Caki2 (cell line): ENCODE results near the gene DMAC2. TPM values are rescaled to one million over a fixed set of nuclear protein-coding genes. Genes with fewer than 3 reads are reported as not detected.

Source experiments
- DNase-seq: peaks from one replicate; pipeline ENCODE4 v3.0.0-alpha.2; 2015; ENCODE audit warnings: low read depth
- in situ Hi-C: cut with HindIII; loops from 2 replicates; pipeline ENCODE4 v1.10.0; 2016; ENCODE audit warnings: low sequenced_read_pairs, low pct_unique_long_range_greater_than_20kb, mixed read lengths
- total RNA-seq: library from RNA; depleted of rRNA; stranded (reverse); fragments of >200 nt; shearing (Covaris generic); gene quantifications from 2 replicates; pipeline ENCODE4 v1.2.3, GENCODE V29; 2014; ENCODE audit warnings: low replicate concordance

DMAC2 gene
- total RNA-seq, 1 experiment from 2014 or later = 79.9 TPM

DNA sequence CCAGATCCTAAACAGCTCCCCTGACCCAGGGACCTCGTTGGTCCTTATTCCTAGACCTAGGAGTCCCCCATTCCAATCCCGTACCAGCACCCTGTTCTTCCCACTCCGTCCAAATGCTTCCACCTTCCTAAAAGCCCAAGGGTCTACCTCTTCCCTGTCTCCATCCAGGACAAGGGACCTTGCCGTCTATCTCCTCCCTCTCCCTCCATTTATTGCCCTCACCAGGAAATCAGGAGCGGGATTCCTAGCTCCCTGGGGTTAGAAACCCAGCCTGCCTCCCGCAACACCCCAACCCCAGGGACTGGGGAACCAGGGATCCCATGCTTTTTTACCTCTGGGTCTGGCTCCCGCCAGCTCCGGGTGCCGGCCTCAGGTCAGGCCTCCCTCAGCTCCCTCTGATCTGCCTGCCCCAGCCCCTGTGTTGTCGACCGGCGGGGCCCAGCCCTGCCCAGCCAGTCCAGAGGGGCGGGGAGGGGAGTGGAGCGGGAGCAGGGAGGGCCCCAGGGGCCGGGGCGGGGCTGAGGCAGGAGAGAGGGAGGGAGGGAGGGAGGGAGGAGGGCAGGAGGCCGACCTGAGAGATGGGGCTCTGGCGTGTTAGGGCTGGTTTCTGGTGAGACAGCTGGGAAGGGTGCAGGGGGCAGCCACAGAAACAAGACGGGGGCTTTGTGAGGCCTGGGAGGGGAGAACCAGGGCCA, 12.6 kb downstream of the DMAC2 start, which contains the start of gene B3GNT8:
B3GNT8 (minus strand) TSS at position 423 of the 695 bp plus-strand sequence. CDS start 596 bp downstream, outside the sequence.
- in situ Hi-C loops = no loop called here

GRCh38 chr19:41426116-41426841, 13.4 kb downstream of the DMAC2 start:
- in situ Hi-C loops = no loop called here
- no peak for DNase-seq

More for the DNA sequence above, 12.6 kb downstream of the DMAC2 start, which contains the start of gene B3GNT8:
- no peak for DNase-seq

DNA sequence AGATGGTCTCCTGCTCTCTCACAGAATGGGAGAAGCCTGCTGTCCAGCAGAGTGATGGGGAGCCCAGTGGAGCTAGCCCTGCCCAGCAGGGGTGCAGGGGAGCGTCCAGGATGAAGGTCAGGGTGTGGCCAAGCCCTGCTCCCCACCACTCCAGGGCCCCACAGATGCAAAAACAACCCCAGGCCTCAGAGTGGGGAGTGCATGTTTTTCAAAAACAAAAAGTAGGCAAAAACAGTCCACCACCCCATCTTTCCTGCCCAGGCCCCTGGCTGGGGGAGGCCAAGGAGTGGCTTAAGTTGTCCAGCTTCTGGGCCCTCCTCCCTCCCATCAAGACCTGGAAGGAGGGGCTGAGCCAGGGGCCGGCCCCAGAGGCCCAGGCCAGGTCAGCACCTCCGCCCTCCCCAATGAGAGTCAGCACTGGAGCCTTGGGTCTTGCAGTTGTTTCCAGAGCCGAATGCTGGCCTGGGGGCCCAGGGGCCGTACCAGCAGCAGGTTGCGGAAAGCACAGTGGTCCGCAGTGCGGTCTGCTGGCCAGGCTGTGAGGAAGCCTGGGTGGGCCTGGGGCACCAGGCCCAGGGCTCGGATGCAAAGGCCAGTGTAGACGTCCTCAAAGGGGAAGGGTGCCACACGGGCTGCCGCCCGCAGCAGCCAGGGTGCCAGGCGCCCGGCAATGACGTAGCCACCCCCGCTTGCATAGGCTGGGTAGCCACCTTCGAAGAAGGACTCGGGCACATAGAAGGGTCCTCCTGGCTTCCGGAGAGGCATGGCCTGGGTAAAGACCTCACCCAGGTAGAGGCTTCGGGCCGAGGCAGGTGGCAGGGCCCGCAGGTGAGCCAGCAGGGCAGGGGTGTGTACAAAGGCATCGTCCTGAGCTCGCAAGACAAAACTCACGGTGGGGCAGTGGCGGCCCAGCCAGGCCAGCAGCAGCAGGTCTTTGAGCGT, 14.3 kb downstream of the DMAC2 start:
- no peak for DNase-seq
- in situ Hi-C loops = no loop called here

DNA sequence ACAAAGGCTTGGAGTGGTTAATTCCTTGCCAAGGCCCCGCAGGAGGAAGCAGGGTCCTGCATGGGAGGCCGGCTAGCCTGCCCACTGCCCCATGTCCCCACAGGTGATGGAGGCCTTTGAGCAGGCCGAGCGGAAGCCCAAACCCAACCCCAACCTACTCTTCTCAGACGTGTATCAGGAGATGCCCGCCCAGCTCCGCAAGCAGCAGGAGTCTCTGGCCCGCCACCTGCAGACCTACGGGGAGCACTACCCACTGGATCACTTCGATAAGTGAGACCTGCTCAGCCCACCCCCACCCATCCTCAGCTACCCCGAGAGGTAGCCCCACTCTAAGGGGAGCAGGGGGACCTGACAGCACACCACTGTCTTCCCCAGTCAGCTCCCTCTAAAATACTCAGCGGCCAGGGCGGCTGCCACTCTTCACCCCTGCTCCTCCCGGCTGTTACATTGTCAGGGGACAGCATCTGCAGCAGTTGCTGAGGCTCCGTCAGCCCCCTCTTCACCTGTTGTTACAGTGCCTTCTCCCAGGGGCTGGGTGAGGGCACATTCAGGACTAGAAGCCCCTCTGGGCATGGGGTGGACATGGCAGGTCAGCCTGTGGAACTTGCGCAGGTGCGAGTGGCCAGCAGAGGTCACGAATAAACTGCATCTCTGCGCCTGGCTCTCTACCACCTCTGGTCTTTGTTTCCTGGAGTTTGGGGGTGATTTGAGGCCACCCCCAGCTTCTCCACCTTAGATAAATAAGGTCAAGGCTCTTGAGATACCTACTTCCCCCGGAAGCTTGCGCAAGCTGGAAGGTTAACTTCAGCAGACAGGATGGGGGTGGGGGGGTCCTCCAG, 15.2 kb downstream of the DMAC2 start:
- no peak for DNase-seq
- in situ Hi-C loops = no loop called here

- in situ Hi-C loops = no loop called here
- DNase-seq = no peak
Measured at GRCh38 chr19:41422955-41423354, 16.8 kb downstream of the DMAC2 start.

GRCh38 chr19:41422456-41422855, 17.3 kb downstream of the DMAC2 start:
- in situ Hi-C loops = no loop called here
- no peak for DNase-seq

GRCh38 chr19:41421973-41422372, 17.7 kb downstream of the DMAC2 start:
- in situ Hi-C loops = no loop called here
- no peak for DNase-seq

GRCh38 chr19:41421314-41421713, 18.4 kb downstream of the DMAC2 start:
- in situ Hi-C loops = no loop called here

GRCh38 chr19:41420101-41420880, 19.4 kb downstream of the DMAC2 start:
- DNase-seq = no peak
- in situ Hi-C loops = no loop called here

More at GRCh38 chr19:41421314-41421713, 18.4 kb downstream of the DMAC2 start:
- no peak for DNase-seq

DNA sequence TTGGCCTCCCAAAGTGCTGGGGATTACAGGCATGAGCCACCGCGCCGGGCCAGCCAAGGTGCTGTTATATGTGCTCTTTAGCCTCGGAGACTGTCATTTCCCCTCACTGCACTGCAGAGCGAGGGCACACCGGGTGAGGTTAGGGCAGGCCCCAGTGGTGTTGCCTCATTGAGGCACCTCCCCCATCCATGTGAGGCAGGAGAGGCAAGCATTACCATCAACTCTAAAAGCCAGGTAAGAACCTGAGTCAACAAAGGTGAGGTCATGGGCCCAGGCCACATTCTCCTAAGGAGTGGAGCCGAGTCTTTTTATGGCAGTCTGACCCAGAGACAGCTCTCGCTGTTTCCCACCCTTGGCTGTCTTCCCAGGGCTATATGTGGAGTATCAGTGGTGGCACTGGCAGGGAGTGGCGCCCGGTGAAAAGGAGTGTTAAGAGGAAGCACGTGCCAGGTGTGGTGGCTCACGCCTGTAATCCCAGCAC, 23.5 kb downstream of the DMAC2 start:
- in situ Hi-C loops = no loop called here
- DNase-seq = no peak

DNA sequence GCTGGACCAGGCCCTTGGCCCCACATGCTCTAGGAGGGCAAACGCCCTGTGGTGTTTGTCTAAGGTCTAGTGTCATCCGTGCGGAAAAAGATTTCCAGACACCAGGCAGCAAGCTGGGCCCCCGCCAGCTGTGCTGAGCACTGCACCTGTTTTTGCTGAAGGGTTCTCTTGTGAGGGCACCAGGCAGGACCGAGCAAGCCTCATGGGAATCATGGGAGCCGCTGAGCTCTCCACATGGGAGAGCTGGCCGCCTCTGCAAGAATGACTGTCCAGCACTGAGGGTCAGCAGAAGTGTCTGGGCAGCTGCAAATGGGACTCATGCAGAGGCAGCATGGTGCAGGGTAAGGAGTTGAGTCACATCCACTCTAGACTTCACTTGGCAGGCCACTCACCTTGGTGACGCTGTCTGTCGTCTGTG, 24.5 kb downstream of the DMAC2 start:
- in situ Hi-C loops = no loop called here
- DNase-seq = no peak

GRCh38 chr19:41414461-41414860, 25.3 kb downstream of the DMAC2 start:
- in situ Hi-C loops = no loop called here
- DNase-seq = no peak

- in situ Hi-C loops = no loop called here
- no peak for DNase-seq
Measured at GRCh38 chr19:41413947-41414346, 25.8 kb downstream of the DMAC2 start.

- in situ Hi-C loops = no loop called here
Measured at GRCh38 chr19:41412953-41413352, 26.8 kb downstream of the DMAC2 start.

DNA sequence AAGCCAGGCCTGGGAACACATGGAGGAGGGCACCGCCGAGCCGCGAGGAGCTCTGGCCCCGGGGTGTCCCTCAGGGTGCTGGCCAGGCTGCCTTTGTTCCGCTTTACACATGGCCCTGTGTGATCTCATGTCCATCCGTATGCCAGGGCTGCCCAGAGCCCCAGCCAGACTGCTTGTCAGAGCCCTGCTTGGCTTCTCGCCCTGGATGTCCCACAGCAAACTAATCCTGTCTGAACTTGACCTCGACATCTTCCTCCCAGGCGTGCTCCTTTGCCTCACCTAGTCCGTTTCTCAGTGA, 27.8 kb downstream of the DMAC2 start:
- in situ Hi-C loops = no loop called here

More at GRCh38 chr19:41412953-41413352, 26.8 kb downstream of the DMAC2 start:
- DNase-seq = no peak

DNA sequence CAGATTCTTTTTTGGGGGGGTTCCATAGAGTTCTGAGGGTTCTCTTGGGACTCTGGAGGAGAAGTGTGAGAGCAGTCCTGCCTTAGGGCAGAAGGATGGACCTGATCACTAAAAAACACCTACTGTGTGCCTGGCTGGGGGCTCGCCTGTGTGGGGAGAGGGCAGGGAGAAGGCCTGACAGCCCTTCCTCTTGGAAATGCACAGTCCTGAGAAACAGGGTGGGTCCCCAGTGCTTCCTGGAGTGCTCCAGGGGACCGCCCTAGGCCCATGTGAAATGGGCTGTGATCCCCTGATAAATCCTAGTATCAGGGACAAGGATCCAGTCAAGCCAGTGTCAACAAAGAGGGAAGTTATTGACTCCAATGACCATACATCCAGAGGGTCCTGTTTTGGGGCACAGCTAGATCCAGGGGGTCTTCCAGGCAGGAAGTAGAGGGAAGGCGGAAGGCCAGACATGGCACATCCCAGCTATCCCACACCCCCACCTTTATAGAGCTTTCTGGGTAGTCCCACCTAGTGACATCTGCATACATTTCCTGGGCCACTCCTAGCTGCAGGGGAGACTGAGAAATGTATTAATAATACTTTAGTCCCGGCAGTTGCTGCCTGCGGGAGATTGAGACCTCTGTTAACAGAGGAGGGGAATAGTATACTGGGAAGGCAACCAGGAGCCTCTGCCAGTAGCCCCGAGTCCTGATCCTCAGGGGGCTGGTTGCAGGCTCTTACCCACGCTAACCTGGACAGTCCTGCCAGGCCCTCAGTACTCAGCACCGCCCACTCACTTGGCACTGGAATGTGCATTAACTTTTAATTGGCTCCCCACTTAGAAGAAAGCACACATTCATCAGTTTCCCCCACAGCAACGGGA, 28.4 kb downstream of the DMAC2 start:
- in situ Hi-C loops = no loop called here
- DNase-seq = no peak

More for the DNA sequence above, 27.8 kb downstream of the DMAC2 start:
- no peak for DNase-seq
